T-helper 17 cell (primary cell): ENCODE data around the gene TLE6. TPM values are rescaled to one million over a fixed set of nuclear protein-coding genes. Genes with fewer than 3 reads are reported as not detected.
"Not testable (repeated sequence)": the region's sequence is repeated elsewhere in the genome, so short reads cannot be mapped to it uniquely, and the experiment has no call there.

Experiments
- ATAC-seq: fragments of 150-1000 bp; cut with Tn5 transposase; 2 replicates; pipeline ENCODE4 v1.10.0; 2021; ENCODE audit warnings: mild to moderate bottlenecking, moderate library complexity
- DNase-seq, 3 donors: peaks; one replicate each; pipeline versions ENCODE4 v3.0.0 to v3.0.0-alpha.2; 2020 to 2021
- H3K9me3 ChIP-seq: one replicate; pipeline ENCODE4 v1.7.0; 2013; ENCODE audit warnings: low read length, mild to moderate bottlenecking; ENCODE audit not compliant: control insufficient read depth, poor library complexity, severe bottlenecking
- H3K27ac Mint-ChIP-seq: one replicate; pipeline ENCODE4 v1.8.0; 2022; ENCODE audit warnings: mild to moderate bottlenecking, moderate library complexity, mixed read lengths
- H3K27me3 Mint-ChIP-seq: one replicate; pipeline ENCODE4 v1.8.0; 2022; ENCODE audit warnings: mixed read lengths
- H3K36me3 Mint-ChIP-seq: one replicate; pipeline ENCODE4 v1.8.0; 2022; ENCODE audit warnings: low read depth, mixed read lengths
- H3K4me1 Mint-ChIP-seq: one replicate; pipeline ENCODE4 v1.8.0; 2022; ENCODE audit warnings: mild to moderate bottlenecking, mixed read lengths
- H3K4me3 Mint-ChIP-seq: one replicate; pipeline ENCODE4 v1.8.0; 2022; ENCODE audit warnings: mild to moderate bottlenecking, moderate library complexity, mixed read lengths
- total RNA-seq, 4 donors: library from RNA in 2 of 4; stranded (reverse) in 2 of 4; gene quantifications; one replicate each; pipeline ENCODE4 v1.2.3 and lab custom pipeline; 2022 to 2026

Gene TLE6
- total RNA-seq, 2 donors from 2014 or later = 0.29 TPM; not detected in 1

DNA sequence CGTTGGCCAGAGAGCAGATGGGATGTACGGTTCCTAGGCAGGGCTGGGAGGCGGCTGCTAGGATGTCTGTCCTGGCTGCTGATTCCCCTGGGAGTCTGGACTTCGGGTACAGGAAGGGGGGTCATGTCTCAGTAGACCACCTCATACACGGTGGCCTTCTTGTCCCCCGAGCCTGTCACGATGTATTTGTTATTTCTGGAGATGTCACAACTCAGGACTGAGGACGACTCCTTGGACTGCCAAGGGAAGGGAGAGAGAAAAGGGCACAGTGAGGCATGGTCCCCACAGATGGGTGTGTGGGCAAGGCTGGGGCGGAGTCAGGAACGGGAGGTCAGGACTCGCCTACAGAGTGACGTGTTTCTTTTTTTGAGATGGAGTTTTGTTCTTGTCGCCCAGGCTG lies 20.4 kb downstream of the TLE6 start:
- no peak overlapping the region for H3K27ac Mint-ChIP-seq
- ATAC-seq = no peak
- H3K4me3 Mint-ChIP-seq = no peak overlapping the region
- H3K9me3 ChIP-seq = no peaks in the 10 kb centered on the region
- H3K27me3 Mint-ChIP-seq = no peaks in the 10 kb centered on the region
- H3K4me1 Mint-ChIP-seq = no peaks in the 10 kb centered on the region
- peaks cover 2% of the 10 kb centered on the region for H3K36me3 Mint-ChIP-seq
- DNase-seq = no peak

- ATAC-seq (no peak), DNase-seq (no peak)
- H3K9me3 ChIP-seq = no peaks in the 10 kb centered on the region
- Mint-ChIP-seq H3K27ac (no peak overlapping the region), H3K36me3 (peaks cover 2% of the 10 kb centered on the region), H3K4me3 (no peak overlapping the region), H3K4me1 (no peaks in the 10 kb centered on the region), H3K27me3 (no peaks in the 10 kb centered on the region)
Measured at GRCh38 chr19:2998642-2999041, 21.3 kb downstream of the TLE6 start.

DNA sequence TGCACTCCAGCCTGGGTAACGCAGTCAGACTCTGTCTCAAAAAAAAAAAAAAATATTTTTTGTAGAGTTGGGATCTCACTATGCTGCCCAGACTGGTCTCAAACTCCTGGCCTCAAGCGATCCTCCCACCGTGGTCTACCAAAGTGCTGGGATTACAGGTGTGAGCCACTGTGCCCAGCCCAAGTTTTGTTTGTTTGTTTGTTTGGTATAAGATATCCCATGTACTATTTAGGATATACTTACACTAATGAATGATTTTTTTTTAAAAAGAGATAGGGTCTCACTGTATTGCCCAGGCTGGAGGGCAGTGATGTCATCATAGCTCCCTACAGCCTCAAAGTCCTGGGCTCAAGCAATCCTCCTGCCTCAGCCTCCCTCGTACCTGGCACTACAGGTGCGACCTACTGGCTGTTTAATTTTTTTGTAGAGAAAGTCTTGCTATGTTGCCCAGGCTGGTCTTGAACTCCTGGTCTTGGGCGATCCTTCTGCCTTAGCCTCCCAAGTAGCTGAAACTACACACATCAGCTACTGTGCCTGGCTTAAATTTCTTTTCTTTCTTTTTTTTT lies 24.0 kb downstream of the TLE6 start:
- no peak overlapping the region for H3K4me3 Mint-ChIP-seq
- H3K36me3 Mint-ChIP-seq = peaks cover 2% of the 10 kb centered on the region
- ATAC-seq (no peak), DNase-seq (no peak)
- no peaks in the 10 kb centered on the region for H3K9me3 ChIP-seq
- H3K4me1 Mint-ChIP-seq = no peaks in the 10 kb centered on the region
- H3K27me3 Mint-ChIP-seq = no peaks in the 10 kb centered on the region
- H3K27ac Mint-ChIP-seq = no peak overlapping the region

- no peaks in the 10 kb centered on the region for H3K27me3 Mint-ChIP-seq
- no peaks in the 10 kb centered on the region for H3K4me1 Mint-ChIP-seq
- H3K36me3 Mint-ChIP-seq = no peaks in the 10 kb centered on the region
- DNase-seq (no peak), ATAC-seq (no peak)
- no peak overlapping the region for H3K27ac Mint-ChIP-seq
- no peak overlapping the region for H3K4me3 Mint-ChIP-seq
- H3K9me3 ChIP-seq = no peaks in the 10 kb centered on the region
Measured at GRCh38 chr19:3003046-3003445, 25.7 kb downstream of the TLE6 start.

DNA sequence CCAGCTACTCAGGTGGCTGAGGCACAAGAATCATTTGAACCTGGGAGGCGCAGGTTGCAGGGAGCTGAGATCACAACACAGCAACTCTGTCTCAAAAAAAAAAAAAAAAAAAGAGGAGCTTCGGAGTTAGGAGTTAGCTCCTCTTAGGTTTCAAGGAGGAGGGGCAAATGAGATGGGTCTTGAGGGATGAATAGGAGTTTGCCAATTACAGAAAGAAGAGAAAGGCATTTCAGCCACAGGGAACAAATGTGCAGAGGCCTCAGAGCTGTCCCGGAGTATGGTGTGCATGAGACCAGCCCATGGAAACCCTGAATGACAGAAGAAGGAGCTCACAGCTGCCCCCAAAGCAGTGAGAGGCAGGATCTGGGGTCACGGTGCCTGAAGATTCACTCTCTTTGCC lies 27.2 kb downstream of the TLE6 start:
- Mint-ChIP-seq H3K27me3 (no peaks in the 10 kb centered on the region), H3K4me1 (no peaks in the 10 kb centered on the region), H3K4me3 (no peak overlapping the region), H3K27ac (no peak overlapping the region), H3K36me3 (no peaks in the 10 kb centered on the region)
- no peaks in the 10 kb centered on the region for H3K9me3 ChIP-seq
- ATAC-seq (no peak), DNase-seq (no peak)

GRCh38 chr19:3005345-3005744 lies 28.0 kb downstream of the TLE6 start:
- H3K9me3 ChIP-seq = no peaks in the 10 kb centered on the region
- Mint-ChIP-seq H3K36me3 (no peaks in the 10 kb centered on the region), H3K4me3 (no peak overlapping the region), H3K27ac (no peak overlapping the region), H3K4me1 (no peaks in the 10 kb centered on the region), H3K27me3 (no peaks in the 10 kb centered on the region)
- DNase-seq (no peak), ATAC-seq (no peak)

DNA sequence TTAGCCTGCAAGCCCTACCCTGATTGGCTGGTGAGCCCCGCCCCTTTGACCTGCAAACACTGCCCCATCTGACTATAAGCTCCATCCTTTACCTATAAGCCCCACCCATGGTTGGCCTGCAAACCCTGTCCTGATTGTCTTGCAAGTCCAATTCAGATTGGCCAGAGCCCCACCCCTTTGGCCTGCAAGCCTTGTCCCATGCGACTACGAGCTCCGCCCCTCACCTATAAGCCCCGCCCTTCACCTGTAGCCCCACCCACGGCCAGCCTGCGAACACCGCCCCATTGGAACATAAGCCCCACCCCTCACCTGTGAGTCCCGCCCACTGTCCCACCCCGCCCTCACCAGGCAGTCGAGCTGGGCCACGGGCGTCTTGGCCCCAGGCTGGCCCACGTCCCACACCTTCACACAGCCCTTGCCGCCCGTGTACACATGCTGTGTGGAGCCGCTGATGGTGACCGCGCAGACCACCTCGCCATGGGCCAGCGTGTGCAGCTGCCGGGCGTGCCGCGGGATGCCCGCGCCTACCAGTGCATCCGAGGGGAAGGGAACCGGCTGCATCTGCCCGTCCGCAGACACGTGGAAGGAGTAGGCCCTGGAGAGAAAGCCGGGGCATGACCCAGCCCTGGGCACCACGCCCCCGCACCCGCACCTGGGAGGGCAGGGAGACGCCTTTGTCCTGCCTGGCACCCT lies 28.9 kb downstream of the TLE6 start:
- DNase-seq (no peak), ATAC-seq (peak; percentile 55)

DNA sequence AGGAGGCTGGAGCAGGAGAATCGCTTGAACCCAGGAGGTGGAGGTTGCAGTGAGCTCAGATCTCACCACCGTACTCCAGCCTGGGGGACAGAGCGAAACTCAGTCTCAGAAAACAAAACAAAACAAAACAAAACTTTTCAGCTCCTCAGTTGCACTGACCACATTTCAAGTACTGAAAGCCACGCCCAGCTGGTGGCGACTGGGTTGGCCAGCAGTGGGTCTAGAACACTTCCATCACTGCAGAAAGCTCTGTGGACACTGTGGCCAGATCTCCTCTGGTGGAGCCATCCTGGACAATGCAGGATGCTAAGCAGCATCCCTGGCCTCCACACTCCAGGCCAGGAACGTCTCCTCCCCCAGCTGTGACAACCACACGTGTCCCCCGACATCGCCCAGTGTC lies 30.6 kb downstream of the TLE6 start:
- Mint-ChIP-seq H3K36me3 (no peaks in the 10 kb centered on the region), H3K27me3 (no peaks in the 10 kb centered on the region), H3K4me1 (no peaks in the 10 kb centered on the region), H3K4me3 (no peak overlapping the region), H3K27ac (no peak overlapping the region)
- H3K9me3 ChIP-seq = no peaks in the 10 kb centered on the region
- ATAC-seq = no peak
- DNase-seq = no peak

More for the DNA sequence above, 28.9 kb downstream of the TLE6 start:
- Mint-ChIP-seq H3K27ac (no peak overlapping the region), H3K36me3 (no peaks in the 10 kb centered on the region), H3K27me3 (no peaks in the 10 kb centered on the region), H3K4me1 (no peaks in the 10 kb centered on the region), H3K4me3 (no peak overlapping the region)
- no peaks in the 10 kb centered on the region for H3K9me3 ChIP-seq

DNA sequence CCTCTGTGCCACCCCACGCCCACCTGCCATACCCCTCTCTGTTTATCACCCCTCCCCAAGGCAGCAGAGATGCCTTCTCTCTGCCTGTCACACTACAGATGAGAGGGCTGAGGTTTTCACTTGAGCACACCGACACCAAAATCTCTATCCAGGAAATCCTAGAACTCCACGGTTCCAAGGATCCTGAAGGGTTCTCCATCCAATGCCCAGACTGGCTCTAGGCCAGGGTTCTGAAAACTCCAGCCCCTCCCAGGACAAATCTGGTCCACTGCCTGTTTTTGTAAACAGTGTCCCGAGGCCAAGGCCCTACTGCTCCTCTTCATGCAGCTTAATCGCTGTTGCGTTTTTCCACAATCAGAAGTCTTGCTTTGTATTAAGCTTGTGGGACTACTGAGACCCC lies 31.6 kb downstream of the TLE6 start:
- H3K36me3 Mint-ChIP-seq = no peaks in the 10 kb centered on the region
- ATAC-seq (no peak), DNase-seq (no peak)
- no peak overlapping the region for H3K27ac Mint-ChIP-seq
- H3K9me3 ChIP-seq = no peaks in the 10 kb centered on the region
- no peaks in the 10 kb centered on the region for H3K27me3 Mint-ChIP-seq
- H3K4me1 Mint-ChIP-seq = no peaks in the 10 kb centered on the region
- H3K4me3 Mint-ChIP-seq = no peak overlapping the region

GRCh38 chr19:3010871-3011270 lies 33.5 kb downstream of the TLE6 start:
- Mint-ChIP-seq H3K4me3 (no peak overlapping the region), H3K4me1 (no peaks in the 10 kb centered on the region), H3K27ac (no peak overlapping the region), H3K27me3 (no peaks in the 10 kb centered on the region), H3K36me3 (no peaks in the 10 kb centered on the region)
- H3K9me3 ChIP-seq = no peaks in the 10 kb centered on the region
- no peak for DNase-seq
- no peak for ATAC-seq

DNA sequence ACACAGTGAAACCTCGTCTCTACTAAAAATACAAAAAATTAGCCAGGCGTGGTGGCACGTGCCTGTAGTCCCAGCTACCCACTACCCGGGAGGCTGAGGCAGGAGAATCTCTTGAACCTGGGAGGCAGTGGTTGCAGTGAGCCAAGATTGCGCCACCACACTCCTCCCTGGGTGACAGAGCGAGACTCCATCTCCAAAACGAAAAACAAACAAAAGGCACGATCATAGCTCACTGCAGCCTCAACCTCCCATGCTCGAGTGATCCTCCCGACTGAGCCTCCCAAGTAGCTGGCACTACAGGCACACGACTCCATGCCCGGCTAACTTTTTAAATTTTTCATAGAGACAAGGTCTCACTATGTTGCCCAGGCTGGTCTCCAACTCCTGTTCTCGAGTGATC lies 34.7 kb downstream of the TLE6 start:
- H3K36me3 Mint-ChIP-seq, H3K4me3 Mint-ChIP-seq, H3K27ac Mint-ChIP-seq, H3K27me3 Mint-ChIP-seq, ATAC-seq, H3K4me1 Mint-ChIP-seq, H3K9me3 ChIP-seq, DNase-seq: not testable (repeated sequence)

DNA sequence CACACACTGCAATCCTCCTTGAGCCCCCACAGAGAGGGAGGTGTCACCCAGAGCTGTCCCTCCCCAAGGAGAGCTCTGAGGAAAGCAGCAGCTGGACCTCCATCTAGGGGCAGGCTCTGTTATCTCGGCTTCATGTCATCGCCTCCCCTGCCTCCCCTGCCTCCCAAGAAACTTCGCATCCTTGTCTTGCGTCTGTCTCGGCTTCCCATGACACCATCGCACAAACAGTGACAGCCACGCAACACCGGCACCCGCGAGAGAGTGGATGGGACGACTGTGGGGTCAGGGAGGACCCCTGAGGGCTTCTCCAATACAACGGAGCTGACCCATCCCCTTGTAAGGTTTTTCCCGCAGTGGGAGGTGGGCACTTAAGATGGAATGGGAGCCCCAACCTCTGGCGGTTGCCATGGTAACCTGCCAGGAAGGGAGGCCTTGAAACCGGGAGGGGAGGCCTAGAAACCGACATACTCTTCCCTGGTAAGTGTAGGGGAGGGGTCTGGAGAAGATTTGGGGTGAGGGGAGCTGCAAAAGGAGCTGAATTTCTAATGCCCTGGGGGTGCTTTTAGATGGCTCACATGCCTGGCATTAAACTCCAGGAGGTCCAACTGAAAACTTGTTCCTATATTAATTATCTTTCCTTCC lies 35.4 kb downstream of the TLE6 start:
- no peaks in the 10 kb centered on the region for H3K9me3 ChIP-seq
- H3K4me3 Mint-ChIP-seq = no peak overlapping the region
- no peaks in the 10 kb centered on the region for H3K4me1 Mint-ChIP-seq
- no peaks in the 10 kb centered on the region for H3K36me3 Mint-ChIP-seq
- no peak overlapping the region for H3K27ac Mint-ChIP-seq
- DNase-seq (no peak), ATAC-seq (no peak)
- no peaks in the 10 kb centered on the region for H3K27me3 Mint-ChIP-seq

DNA sequence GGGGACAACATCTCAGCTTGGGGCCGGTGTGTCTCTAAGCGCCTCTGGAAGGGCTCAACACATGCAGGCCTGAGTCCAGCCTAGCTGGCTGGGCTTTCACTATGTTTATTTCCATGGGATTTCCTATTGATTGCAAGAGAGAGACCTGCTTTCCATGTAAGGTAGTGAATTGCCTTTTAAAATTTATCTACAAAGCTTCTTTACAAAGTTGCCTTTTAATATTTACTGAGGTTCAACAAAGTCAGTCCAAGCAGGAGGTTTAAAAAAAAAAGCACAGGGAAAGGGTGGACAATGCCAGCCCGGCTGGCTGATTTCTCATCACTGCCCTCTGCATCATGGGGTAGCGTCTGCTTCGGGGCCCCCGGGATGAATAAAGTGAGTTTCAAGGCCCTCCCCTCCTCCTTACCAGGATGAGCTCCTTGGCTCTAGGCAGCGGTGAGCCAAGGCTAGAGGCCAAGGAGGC lies 35.9 kb downstream of the TLE6 start:
- DNase-seq (no peak), ATAC-seq (no peak)
- Mint-ChIP-seq H3K4me1 (no peaks in the 10 kb centered on the region), H3K4me3 (no peak overlapping the region), H3K36me3 (no peaks in the 10 kb centered on the region), H3K27me3 (no peaks in the 10 kb centered on the region), H3K27ac (no peak overlapping the region)
- H3K9me3 ChIP-seq = no peaks in the 10 kb centered on the region

DNA sequence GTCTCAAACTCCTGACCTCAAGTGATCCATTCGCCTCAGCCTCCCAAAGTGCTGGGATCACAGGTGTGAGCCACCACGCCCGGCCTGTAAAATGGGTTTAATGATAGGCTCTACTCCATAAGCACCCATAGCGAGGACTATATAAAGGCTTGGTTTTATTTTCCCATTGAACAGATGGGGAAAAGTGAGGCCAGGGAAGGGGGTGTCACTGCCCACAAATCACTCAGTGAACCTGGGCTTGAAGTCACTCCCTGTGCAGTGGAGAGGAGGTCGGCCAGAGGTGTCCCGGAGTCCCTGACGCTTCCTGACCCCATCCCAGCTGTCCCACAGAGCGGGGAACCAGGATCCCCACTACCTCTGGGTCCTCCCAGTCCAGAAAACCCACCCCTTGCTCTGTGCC lies 36.8 kb downstream of the TLE6 start:
- no peak for ATAC-seq
- DNase-seq = no peak
- H3K27me3 Mint-ChIP-seq = no peaks in the 10 kb centered on the region

More for the DNA sequence above, 36.8 kb downstream of the TLE6 start:
- no peaks in the 10 kb centered on the region for H3K9me3 ChIP-seq
- H3K4me3 Mint-ChIP-seq = no peak overlapping the region
- no peak overlapping the region for H3K27ac Mint-ChIP-seq
- H3K4me1 Mint-ChIP-seq = no peaks in the 10 kb centered on the region
- H3K36me3 Mint-ChIP-seq = no peaks in the 10 kb centered on the region
